Anterior cingulate cortex (tissue), 58 donors: ENCODE data around the gene RAB33A.

ENCODE experiments used
- DNase-seq, 58 donors: peaks; one replicate each; lab custom pipeline; 2025; lab: John Stamatoyannopoulos, UW

The RAB33A gene

DNA sequence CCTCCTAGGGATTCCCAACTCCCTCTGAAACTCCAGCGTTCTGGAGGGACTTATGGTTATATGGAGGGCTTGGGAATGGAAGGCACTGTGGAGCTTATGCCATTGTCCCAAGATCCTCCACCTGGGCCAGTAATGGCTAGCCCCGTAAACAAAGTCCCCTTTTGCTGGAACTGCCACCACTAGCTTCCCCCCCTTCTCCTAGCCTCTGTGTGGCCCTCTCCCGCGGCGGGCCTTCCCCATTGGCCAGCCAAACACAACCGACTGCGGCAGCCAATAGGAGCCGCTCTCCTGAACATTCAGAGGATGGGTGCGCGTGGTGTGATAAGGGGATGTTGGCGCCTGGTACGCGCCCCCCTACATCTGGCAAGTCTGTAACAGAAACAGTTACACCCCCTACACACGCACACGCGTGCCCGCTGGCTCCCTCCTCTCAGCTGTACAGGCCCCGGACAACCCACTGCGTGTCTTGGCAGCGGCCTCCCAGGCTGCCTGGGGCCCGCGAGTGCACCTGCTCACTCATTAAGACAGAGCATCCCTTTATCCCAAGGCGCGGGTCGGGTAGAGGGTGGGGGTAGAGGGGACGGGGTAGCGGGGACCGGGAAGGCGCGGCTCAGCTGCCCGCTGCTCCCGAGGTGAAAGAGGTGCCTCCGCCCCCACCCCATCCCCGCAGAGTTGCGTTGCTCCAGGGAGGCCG lies 863 bp upstream of the RAB33A start:
- DNase-seq = peak; percentile 14 to 93 (median 82)

DNA sequence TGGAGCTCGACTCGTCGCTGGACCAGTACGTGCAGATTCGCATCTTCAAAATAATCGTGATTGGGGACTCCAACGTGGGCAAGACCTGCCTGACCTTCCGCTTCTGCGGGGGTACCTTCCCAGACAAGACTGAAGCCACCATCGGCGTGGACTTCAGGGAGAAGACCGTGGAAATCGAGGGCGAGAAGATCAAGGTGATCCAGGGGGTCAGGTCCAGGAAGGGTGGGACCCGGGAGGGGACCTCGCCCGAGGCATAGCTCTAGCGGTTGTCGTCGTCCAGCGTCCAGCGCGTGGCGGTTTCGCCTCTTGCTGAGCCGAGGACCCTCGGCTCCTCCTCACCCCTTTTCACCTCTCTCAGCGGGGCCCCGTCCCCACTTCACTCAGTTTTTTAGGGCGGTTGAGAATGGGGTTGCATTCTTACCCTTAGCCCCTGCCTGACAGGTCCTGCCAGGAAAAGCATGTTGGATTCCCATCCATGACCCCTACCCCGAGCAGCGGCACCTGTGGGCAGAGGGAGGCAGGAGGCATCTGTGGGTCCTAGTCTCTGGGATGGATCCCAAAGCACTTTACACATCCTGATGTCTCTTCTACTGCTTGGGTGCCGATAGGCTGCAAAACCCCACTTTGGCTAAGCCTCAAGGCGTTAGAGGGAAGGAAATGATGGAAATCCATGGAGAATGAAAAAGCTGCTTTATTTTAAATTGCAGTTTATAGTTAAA lies 524 bp downstream of the RAB33A start:
- DNase-seq = peak in 9 of 58 donors; percentile 3 to 41 (median 15)

DNA sequence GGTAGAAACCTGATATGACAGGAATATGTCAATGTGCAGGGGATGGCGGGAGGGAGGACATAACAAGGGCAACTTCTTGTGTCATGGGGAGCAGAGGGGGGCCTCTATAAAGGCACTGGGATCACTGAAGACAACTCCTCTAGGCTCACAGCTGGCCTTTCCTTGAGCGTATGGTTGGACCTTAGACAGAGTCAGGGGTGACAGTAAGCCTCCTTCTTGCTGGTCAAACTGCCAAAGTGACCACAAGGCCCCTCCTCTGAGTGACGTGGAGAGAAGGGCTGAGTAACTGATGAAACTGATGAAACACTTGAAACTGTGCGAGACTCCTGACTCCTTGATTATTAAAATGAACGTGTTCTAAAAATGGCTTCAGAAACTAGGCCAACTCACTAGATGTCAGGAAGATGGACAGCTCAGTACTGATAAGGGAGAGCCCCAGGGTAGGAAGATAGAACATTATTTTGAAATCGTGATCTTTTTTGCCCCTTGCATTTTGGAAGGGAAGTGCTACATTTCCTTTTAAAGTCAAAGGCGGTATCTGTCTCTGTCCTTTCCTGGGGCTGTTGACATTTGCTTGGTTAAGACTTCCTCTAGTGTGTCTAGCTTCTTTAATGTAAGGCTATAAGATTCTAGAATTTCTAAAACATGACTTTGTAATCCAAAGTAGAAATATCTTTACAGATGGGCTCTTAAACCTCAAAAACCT lies 1.6 kb downstream of the RAB33A start:
- peak in 30 of 58 donors; percentile 0 to 46 (median 8) for DNase-seq

DNA sequence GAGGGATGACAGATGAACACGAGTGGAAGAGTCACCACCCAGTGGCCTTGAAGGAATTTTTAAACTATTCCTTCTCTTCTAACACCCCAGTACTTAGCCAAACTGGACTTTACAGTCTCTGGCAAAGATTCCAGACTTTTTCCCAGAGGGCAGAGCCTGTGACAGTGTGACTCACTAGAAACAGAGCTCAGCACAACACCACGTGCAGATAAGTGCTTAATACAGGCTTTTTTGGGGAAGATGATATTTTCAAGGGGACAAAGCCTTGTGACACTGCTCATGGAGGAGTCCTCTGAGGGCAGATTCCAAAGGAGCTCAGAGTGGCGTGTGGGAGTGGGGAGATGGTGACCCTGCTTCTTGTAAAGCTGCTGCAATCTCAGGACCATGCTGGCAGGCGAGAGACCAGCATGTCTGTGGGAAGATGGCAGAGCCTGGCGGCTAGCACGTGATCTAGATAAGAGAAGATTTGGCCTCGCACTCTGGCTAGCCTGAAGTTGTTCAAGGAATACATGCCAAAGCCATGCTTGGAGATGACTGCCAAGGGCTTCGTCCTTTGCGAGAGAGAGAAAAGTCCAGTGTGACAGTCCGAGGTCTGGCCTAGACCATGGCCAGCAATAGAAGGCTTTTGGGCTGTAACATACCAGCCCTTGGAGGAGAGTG lies 2.4 kb downstream of the RAB33A start:
- DNase-seq = peak in 11 of 58 donors; percentile 0 to 28 (median 3)

DNA sequence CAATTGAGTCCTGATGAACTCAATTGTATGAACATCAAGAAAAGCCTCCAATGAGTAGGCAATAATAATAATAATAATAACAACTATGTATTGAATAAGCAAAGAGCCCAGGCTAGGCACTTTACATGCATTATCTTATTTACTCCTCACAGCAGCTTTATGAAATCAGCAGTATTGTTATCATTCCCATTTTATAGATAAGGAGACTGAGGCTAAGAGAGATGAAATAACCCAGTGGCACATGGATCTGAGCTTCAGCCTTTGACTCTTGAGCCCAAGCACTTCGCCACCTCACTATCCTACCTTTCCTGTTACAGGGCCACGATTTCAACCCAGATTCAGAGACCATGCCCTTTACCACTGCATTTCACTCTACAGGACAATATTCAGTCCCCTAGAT lies 3.2 kb downstream of the RAB33A start:
- no peak for DNase-seq

DNA sequence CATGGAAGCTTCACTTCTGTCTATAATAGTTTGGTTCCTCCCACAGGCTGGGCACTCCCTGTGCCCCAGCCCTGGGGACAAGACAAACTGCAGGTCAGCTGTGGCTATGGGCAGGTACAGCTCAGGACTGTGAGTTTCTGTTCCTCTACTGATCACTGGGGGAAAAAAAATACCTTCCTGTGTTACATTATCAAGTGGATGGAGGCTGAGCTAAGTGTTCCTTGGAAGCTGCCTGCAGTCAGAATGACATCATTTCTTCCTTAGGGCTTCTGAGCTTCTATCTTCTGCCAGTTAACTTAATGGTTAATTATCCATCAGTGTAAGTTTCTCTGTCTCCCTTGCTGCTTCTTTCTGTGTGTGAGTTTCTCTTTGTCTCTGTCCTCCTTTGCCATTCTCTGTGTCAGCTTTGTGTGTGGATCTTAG lies 4.6 kb downstream of the RAB33A start:
- no peak for DNase-seq

DNA sequence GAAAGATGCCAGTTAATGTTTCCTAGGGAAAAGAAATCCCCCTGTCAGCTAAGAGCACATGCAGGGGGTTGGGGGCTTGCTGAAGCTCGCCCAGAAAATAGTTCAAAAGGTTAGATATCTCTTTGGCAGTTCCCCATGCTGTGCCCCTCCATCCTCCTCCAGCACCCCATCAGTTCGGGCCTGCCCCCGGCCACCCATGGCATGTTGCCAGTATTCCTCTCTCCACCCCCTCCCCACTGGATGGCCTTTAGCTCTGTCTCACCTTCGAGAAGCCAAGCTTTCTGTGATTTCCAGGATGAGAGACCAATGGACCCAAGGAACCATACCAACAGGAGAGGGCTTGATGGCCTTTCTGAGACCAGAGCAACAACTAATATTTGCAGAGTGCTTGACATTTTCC lies 5.2 kb downstream of the RAB33A start:
- DNase-seq = no peak

DNA sequence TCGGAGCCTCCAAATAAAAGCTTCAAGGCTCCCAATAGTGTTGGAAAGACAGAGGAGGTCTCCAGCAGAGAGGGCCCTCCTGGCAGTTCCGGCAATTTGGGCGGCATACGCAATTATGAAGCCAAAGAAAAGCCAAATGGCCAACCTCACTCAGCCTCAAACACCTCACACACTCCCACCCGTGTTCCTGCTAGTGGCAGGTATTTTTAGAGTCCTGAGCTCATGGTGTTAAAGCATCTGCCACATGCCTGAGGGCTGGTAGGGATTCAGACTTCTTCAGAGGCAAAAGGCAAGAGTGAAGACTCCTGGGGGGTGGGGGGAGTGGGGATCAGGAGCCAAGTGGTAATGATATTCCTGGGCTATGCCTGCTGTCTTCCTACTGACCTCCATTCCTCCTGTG lies 7.4 kb downstream of the RAB33A start:
- DNase-seq = peak in 29 of 58 donors; percentile 1 to 45 (median 8)

DNA sequence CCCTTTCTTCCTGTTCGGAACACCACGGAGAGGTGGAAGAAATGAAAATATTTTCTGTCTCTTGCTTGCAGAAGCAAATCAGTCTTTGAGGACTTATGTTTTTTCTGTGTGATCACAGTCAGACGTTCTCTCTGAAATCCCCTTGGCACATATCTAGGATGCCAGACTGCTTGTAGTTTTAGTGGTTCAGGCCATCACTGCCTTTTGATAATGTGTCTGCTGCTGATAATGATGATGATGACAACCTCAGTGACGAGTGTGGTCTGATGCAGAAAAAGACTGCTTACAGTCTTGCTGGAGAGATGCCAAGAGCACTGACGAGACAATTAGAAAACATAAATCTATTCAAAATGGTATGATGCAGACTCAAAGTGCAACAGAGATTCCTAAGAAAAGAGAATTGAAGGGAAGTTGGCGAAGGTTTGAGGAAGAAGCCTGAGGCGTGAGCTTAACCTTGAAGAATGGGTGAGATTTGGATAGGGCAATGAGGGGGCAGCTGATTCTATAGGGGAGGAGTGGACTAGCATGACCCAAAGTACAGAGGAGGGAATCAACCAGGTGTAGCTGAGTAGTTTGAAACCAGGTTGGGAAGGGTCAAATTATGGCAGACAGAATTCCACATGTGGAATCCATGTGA lies 7.9 kb downstream of the RAB33A start:
- DNase-seq = peak in 2 of 58 donors; percentile 11 to 21

DNA sequence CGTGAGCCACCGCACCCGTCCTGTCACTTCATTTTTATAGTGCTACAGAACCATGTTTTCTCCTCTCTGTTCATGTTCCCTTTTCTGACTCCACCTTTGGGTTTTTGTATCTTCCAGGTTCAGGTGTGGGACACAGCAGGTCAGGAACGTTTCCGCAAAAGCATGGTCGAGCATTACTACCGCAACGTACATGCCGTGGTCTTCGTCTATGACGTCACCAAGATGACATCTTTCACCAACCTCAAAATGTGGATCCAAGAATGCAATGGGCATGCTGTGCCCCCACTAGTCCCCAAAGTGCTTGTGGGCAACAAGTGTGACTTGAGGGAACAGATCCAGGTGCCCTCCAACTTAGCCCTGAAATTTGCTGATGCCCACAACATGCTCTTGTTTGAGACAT lies 12.4 kb downstream of the RAB33A start:
- no peak for DNase-seq

DNA sequence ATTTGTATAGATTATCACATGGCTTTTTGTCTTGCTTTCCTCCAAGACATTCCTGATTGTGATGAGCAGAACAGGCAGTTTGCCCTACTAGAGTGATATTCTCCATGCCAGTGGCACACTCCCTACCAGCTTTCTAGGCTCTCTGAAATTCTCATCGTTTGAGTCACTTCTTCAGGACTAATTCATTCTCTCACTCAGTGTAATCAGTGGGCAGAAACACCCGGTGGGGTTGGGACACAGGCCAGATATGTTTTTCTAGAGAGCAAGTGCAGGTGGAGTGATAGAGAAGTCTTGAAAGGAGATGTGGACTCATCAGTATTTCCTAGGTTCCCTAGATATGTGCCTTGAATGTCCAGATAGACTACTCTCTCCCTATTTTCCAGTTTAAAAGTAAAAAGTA lies 13.1 kb downstream of the RAB33A start:
- no peak for DNase-seq

DNA sequence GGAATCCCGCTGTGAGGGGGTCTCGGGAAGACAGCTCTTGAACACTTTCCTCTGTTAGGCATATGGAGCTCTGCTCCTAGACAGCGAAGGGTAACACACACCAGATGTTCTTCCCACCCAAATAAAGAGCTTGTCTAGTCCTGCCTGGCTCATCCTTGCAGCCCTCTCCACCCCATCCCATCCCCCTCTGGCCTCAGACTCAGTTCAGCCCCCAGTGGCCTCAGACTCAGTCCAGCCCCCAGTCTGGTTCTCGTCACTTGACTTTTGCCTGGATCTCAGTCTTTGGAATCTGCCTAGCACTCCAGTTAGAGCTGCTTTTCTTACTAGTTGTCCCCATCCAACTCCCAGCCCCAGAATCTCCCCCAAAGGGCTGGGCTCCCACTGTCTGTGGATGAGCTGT lies 14.9 kb downstream of the RAB33A start:
- DNase-seq = no peak

DNA sequence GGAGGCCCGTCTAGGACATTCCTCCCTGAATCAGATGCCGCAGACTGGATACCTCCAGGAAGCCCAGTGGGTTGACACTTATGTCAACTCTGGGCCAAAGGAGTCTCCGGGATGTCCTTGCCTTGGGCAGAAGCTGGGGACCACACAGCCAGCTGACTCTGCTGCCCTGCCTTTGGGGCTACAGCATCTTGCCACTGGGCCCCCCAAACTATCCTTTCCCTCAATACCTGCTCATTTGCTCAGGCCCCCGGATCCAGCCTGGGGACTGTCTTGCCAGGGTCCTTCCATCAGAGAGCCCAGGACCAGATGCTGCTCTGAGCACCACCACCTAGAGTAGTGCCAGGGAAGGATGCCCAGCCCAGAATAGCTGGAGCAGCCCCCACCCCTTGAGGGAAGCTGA lies 19.0 kb downstream of the RAB33A start:
- no peak for DNase-seq

DNA sequence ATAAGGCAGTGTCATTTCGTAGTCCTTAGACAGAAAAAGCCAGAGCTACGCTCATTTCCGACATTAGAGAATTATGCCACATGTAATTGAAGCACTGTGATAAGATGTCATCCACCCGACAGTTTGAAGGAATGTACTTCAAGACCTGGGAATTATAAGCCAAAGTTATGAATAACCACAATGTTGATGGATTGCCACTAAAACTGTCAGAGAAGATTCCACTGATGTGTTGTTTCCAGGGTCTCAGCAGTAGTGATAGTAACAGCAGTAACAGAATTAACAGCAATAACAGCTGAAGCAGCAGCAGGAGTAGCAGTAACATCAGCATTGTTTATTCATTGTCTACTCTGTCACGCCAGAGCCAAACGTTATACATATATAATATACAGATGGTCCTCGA lies 24.7 kb downstream of the RAB33A start:
- DNase-seq = no peak

DNA sequence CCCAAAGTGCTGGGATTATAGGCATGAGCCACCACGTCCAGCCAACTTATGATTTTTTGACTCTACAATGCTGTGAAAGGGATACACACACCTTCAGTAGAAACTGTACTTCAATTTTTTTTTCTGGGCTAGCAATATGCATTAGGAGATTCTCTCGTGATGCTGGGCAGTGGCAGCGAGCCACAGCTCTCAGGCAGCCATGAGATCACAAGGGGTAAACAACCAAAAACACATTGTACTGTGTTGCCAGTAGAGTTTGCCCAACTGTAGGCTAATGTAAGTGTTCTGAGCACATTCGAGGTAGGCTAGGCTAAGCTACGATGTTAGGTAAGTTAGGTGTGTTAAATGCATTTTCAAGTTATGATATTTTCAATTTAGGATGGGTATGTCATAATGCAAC lies 25.7 kb downstream of the RAB33A start:
- DNase-seq = no peak

DNA sequence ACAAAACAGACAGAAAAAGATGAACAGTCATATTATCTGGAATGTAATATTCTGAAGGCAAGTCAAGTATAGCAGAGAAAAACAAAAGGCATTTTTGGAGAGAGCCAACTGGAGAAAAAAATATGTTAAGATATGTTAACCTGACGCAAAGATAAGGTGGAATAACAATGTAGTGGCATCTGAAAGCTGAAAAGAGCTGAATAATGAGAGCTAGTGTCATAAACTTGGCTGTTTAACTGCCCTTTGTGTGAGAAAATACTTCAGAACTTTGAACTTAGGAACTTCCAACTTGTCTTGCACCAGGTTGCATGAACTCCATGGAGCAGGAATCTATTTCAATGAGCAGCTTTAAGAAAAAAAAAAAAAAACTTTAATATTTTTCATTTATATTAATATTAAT lies 32.9 kb downstream of the RAB33A start:
- DNase-seq = no peak

DNA sequence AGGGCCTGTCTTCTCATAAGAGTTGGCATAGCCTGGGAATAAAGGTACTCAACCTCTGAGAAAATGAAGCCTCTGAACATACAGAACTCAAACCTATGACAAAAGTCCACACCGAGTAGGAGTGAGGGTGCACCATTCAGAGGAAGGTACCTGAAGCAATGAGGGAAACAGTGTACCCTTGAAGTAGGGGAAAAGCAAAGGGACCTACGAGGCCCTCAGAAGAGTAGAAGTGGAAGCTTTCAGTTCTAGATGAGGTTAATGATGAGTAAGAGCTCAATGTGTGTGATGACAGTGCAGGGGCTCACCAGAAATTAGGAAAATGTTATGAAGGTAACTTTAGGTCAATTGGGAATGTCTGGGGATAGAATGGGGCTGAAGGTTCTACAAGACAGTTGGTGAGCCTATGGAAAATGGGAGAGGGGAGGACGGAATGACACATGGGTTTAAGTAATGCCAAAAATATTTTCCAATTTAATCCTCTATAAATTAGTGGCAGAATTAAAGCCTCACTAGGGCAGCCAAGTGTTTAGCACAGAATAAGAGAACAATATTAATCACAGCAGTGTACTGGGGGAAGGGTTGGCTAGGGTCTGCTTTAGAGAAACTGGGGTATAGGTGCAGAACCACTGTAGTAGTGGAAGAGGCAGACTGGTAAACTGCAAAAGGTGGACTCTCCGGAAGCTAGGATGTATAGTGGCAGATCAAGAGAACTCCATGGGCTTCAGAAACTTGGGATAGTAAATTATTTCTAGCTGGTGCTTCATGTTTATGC lies 39.8 kb downstream of the RAB33A start:
- DNase-seq = no peak

DNA sequence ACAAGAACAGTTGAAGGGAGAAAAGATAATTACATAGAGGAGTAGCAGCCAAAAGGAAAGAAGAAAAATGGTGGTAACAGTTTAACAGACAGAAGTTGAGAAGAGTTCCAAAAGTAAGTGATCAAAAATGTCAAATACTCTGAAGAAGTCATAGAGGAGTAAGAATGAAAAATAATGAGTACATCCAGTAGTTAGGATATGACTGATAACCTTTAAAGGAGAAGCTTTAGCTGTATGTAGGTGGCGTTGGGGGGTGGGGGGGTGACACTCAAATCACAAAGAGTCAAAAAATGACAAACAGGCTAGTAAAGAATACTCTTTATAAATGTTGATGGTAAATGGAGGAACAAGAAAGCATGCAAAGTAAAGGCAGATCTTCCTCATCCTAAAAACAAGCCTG lies 40.6 kb downstream of the RAB33A start:
- no peak for DNase-seq

DNA sequence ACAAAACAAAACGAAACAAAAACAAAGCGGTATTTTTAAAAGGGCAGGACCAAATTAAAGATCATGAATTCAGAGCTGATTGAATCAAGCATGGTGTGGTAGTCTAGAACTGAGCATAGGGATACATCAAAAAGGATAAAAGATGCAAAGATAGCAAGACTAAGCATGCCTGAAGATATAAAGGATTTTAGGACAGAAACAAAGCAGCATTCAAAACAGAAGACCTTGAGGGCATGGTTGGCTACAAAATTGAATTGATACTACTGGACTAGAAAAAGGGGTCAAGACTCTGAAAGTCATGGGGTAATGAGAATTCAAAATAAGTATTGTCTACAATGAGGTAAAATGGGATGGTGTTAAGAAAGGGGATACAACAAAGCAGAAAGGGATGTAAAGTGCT lies 41.6 kb downstream of the RAB33A start:
- DNase-seq = no peak

DNA sequence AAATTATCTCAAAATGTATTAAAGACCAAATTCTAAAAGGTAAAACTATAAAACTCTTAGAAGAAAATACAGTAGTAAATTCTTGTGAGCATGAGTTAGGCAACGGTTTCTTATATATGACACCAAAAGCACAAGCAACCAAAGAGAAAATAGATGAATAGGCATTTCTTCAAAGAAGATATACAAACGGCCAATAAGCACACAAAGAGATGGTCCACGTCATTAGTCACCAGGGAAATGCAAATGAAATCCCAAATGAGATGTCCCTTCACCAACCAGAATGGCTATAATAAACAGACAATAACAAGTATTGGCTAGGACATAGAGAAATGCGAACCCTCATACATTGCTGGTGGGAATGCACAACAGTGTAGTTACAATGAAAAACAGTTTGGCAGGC lies 44.6 kb downstream of the RAB33A start:
- no peak for DNase-seq
